Measurements from ENCODE around the gene FEM1C.

The FEM1C gene

DNA sequence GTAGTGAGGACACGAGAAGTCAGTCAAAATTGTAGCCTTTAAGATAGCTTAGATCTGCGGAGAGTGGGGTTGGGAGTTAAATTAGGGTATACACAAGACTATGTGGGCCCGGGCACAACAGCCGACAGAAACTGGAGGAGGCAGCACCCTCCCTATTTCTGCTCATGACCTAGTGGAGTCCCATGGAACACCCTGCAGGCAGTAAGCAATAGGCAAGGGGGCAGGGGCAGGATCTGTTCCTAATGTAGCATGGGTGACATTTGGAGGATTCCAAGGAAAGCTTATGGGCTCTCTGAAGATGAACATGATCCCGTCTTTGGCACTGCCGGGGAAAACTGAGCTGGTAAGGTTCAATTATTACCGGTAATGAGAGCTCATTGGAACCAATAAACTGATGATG, 67.0 kb downstream of the FEM1C start:
- DNase-seq (ENCODE audit: low read depth), result no peak

DNA sequence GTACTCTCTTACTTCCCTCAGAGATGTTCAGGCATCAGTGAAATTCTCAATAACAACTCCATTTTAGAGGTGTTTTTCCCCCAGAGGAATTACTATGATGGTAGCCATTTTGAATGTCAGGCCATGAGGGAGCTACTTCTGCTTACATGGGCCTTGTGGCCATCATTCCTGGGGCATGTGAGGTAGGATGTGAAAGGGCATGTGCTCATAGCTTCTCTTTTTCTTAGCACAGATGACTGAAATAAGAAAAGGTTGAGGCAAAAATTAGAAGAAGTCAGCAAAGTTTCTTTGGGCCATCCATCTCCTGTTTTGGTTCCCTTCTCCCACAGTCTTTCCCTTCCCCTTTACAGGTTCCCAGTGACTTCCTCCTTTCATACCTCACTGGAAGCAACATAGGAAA, 68.8 kb downstream of the FEM1C start:
- no peak for DNase-seq (ENCODE audit: low read depth)

GRCh38 chr5:115472271-115473025, 72.1 kb downstream of the FEM1C start:
- no peak for DNase-seq (ENCODE audit: low read depth)

DNA sequence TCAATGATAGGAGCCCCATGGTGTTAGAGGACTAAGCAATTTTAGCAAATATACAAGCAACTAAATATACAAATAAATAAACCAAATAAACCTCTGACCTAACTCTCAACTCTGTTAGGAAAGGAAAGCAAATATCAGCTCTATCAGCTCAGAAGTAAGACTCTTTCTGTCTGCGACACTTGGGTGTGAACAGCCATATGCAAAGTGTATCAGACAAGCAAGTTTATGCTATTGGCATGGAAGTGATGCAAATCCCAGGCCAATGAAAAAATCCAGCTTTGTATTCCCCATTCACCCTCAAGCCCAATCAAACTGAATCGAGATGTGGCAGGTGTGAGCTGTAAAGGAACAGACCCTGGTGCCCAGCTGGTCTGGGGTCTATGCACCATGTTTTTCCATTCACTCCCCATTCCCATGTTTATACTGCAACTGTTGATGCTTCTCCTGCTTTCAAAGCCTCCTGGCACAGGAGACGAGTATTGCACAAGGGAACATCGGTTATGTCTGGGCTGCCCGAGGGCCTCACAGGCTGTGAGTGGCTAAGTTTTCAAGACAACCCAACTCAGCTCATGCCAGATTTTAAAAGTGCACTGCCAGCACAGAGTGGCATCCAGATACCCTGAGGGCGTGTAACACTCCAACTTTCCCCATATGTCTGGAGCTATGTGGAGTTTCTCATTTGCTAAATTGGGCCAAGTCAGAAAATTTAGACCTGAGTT, 73.1 kb downstream of the FEM1C start:
- DNase-seq (ENCODE audit: low read depth), result no peak

DNA sequence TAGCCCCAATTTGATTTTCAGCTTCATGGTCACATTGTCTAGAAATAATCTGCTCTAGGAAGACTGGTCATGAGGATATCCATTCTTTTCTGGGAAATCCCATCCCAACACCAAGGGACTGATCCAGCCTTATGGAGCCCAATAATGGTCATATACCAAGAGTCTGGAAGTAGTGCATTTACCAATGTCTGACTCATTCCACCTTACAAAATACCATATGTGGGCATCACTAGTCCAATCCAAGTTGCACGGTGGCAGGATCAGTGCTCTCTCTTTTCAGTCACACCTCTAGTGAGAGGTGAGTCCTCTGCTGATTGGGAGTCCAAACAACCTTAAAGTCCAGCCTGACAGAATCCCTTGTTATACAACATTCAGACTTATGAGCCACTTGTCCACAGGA, 73.7 kb downstream of the FEM1C start:
- DNase-seq (ENCODE audit: low read depth), result no peak
